ENCODE measurements around the gene LAMP1.

- TF ChIP-seq CTCF (IDR thresholded peaks at IDR 0.05) (no peak), POLR2A (IDR thresholded peaks at IDR 0.05) (no peak)
Measured at GRCh38 chr13:113272031-113272430, 25.0 kb upstream of the LAMP1 start.

Data from Peyer's patch (tissue), 4 donors.